ENCODE measurements around the gene SOX15. TPM values are rescaled to one million over a fixed set of nuclear protein-coding genes. Genes with fewer than 3 reads are reported as not detected.
A peak's percentile ranks its signal among the peaks of the same experiment; 100 is the strongest.

Gene SOX15
- total RNA-seq, 1 donor from 2014 or later: 0.51 TPM

GRCh38 chr17:7541074-7541621 lies 48.7 kb downstream of the SOX15 start:
- H3K4me1 ChIP-seq: no peaks in the 10 kb centered on the region
- no peak overlapping the region for H3K9ac ChIP-seq
- Mint-ChIP-seq H3K9me3 (peaks cover 12% of the 10 kb centered on the region), H3K4me1 (peaks cover 3% of the 10 kb centered on the region), H3K27ac (peak overlapping the region; percentile 46), H3K4me3 (no peak overlapping the region), H3K36me3 (no peaks in the 10 kb centered on the region), H3K27me3 (ENCODE audit: insufficient read depth, low read depth) (peaks cover 8% of the 10 kb centered on the region)
- no peaks in the 10 kb centered on the region for H3K79me2 ChIP-seq (ENCODE audit: low read depth)
- no peaks in the 10 kb centered on the region for H3K36me3 ChIP-seq
- no peak overlapping the region for H2AFZ ChIP-seq (replicated peaks)
- DNase-seq (ENCODE audit: low spot score): no peak
- H3F3A ChIP-seq (ENCODE audit: low read depth): no peaks in the 10 kb centered on the region
- peaks cover 18% of the 10 kb centered on the region for H3K27me3 ChIP-seq
- no peak overlapping the region for H3K4me3 ChIP-seq
- H3K9me3 ChIP-seq (ENCODE audit: low read depth): no peaks in the 10 kb centered on the region
- H4K20me1 ChIP-seq (ENCODE audit: low read depth): no peaks in the 10 kb centered on the region
- no peak overlapping the region for H3K4me2 ChIP-seq
- H3K27ac ChIP-seq: no peak overlapping the region
- no peak for TF ChIP-seq EZH2 (IDR thresholded peaks at IDR 0.05)
- TF ChIP-seq, protein P1, sequence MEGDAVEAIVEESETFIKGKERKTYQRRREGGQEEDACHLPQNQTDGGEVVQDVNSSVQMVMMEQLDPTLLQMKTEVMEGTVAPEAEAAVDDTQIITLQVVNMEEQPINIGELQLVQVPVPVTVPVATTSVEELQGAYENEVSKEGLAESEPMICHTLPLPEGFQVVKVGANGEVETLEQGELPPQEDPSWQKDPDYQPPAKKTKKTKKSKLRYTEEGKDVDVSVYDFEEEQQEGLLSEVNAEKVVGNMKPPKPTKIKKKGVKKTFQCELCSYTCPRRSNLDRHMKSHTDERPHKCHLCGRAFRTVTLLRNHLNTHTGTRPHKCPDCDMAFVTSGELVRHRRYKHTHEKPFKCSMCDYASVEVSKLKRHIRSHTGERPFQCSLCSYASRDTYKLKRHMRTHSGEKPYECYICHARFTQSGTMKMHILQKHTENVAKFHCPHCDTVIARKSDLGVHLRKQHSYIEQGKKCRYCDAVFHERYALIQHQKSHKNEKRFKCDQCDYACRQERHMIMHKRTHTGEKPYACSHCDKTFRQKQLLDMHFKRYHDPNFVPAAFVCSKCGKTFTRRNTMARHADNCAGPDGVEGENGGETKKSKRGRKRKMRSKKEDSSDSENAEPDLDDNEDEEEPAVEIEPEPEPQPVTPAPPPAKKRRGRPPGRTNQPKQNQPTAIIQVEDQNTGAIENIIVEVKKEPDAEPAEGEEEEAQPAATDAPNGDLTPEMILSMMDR (IDR thresholded peaks at IDR 0.05): no peak

- H3K9me3 Mint-ChIP-seq: peaks cover 14% of the 10 kb centered on the region
- no peak overlapping the region for H2AFZ ChIP-seq (replicated peaks)
- H3K4me3 Mint-ChIP-seq: no peak overlapping the region
- no peaks in the 10 kb centered on the region for H3K79me2 ChIP-seq (ENCODE audit: low read depth)
- H3K4me2 ChIP-seq: no peak overlapping the region
- peaks cover 7% of the 10 kb centered on the region for H3K27me3 Mint-ChIP-seq (ENCODE audit: insufficient read depth, low read depth)
- no peak for DNase-seq (ENCODE audit: low spot score)
- no peak overlapping the region for H3K27ac ChIP-seq
- no peaks in the 10 kb centered on the region for H3K36me3 Mint-ChIP-seq
- peak overlapping the region; percentile 16 for H3K27ac Mint-ChIP-seq
- H3K27me3 ChIP-seq: peaks cover 15% of the 10 kb centered on the region
- no peaks in the 10 kb centered on the region for H4K20me1 ChIP-seq (ENCODE audit: low read depth)
- TF ChIP-seq EZH2phosphoT487 (IDR thresholded peaks at IDR 0.05) (no peak), EZH2 (IDR thresholded peaks at IDR 0.05) (no peak)
- TF ChIP-seq, protein P1 (IDR thresholded peaks at IDR 0.05): no peak
- H3K9me3 ChIP-seq (ENCODE audit: low read depth): no peaks in the 10 kb centered on the region
- H3F3A ChIP-seq (ENCODE audit: low read depth): no peaks in the 10 kb centered on the region
- H3K36me3 ChIP-seq: no peaks in the 10 kb centered on the region
- H3K9ac ChIP-seq: no peak overlapping the region
- H3K4me3 ChIP-seq: no peak overlapping the region
- H3K4me1 ChIP-seq: no peaks in the 10 kb centered on the region
- H3K4me1 Mint-ChIP-seq: peaks cover 3% of the 10 kb centered on the region
Measured at GRCh38 chr17:7538891-7539545, 50.9 kb downstream of the SOX15 start.

Small RNAs within 50 kb of the gene (small RNA-seq; reads per million reads assigned to genes)
- gene CD68: 0.09 reads per million
- gene SNORA48: not detected
- not detected for gene SNORD10

Other genes with a start within 250 kb of the SOX15 start
- gene KCTD11, start 237.9 kb downstream of the SOX15 start, total RNA-seq (ENCODE audit: low replicate concordance): 2.7 and 8.2 TPM in 2 replicates
- gene TMEM95, start 234.9 kb downstream of the SOX15 start, total RNA-seq (ENCODE audit: low replicate concordance): not detected in 2 replicates
- 1.8 and 4.0 TPM in 2 replicates for gene TNK1, start 209.0 kb downstream of the SOX15 start, total RNA-seq (ENCODE audit: low replicate concordance)
- gene PLSCR3, start 195.6 kb downstream of the SOX15 start, total RNA-seq (ENCODE audit: low replicate concordance): 6.6 and 17.5 TPM in 2 replicates
- 72.0 and 152 TPM in 2 replicates for gene TMEM256, start 186.0 kb downstream of the SOX15 start, total RNA-seq (ENCODE audit: low replicate concordance)
- 13.9 and 36.5 TPM in 2 replicates for gene NLGN2, start 182.2 kb downstream of the SOX15 start, total RNA-seq (ENCODE audit: low replicate concordance)
- gene SPEM1, start 169.8 kb downstream of the SOX15 start, total RNA-seq (ENCODE audit: low replicate concordance): not detected in 2 replicates
- gene SPEM2, start 164.5 kb downstream of the SOX15 start, total RNA-seq (ENCODE audit: low replicate concordance): not detected in 2 replicates
- gene SPEM3, start 161.2 kb downstream of the SOX15 start, total RNA-seq (ENCODE audit: low replicate concordance): not detected in 2 replicates
- 1.0 and 1.6 TPM in 2 replicates for gene TMEM102, start 154.7 kb downstream of the SOX15 start, total RNA-seq (ENCODE audit: low replicate concordance)
- 7.6 and 14.9 TPM in 2 replicates for gene FGF11, start 150.6 kb downstream of the SOX15 start, total RNA-seq (ENCODE audit: low replicate concordance)
- 7.4 and 7.5 TPM in 2 replicates for gene CHRNB1, start 145.0 kb downstream of the SOX15 start, total RNA-seq (ENCODE audit: low replicate concordance)
- gene ZBTB4, start 110.5 kb downstream of the SOX15 start, total RNA-seq (ENCODE audit: low replicate concordance): 5.4 and 15.5 TPM in 2 replicates
- gene SLC35G6, start 108.6 kb downstream of the SOX15 start, total RNA-seq (ENCODE audit: low replicate concordance): not detected in 2 replicates
- gene POLR2A, start 105.7 kb downstream of the SOX15 start, total RNA-seq (ENCODE audit: low replicate concordance): 32.7 and 51.4 TPM in 2 replicates
- gene TNFSF12, start 41.0 kb downstream of the SOX15 start, total RNA-seq (ENCODE audit: low replicate concordance): 0.75 and 2.4 TPM in 2 replicates
- 0.37 TPM in 1 of 2 replicates, not detected in the other for gene TNFSF13, start 31.3 kb downstream of the SOX15 start, total RNA-seq (ENCODE audit: low replicate concordance)
- gene SENP3, start 28.2 kb downstream of the SOX15 start, total RNA-seq (ENCODE audit: low replicate concordance): 87.9 and 91.6 TPM in 2 replicates
- 0.95 TPM in 1 of 2 replicates, not detected in the other for gene CD68, start 10.5 kb downstream of the SOX15 start, total RNA-seq (ENCODE audit: low replicate concordance)
- gene MPDU1, start 6.2 kb downstream of the SOX15 start, total RNA-seq (ENCODE audit: low replicate concordance): 167 and 177 TPM in 2 replicates
- gene FXR2, start 24.8 kb upstream of the SOX15 start, total RNA-seq (ENCODE audit: low replicate concordance): 42.7 and 65.5 TPM in 2 replicates
- 34.6 and 56.6 TPM in 2 replicates for gene SAT2, start 37.7 kb upstream of the SOX15 start, total RNA-seq (ENCODE audit: low replicate concordance)
- 0.46 TPM in 1 of 2 replicates, not detected in the other for gene SHBG, start 40.0 kb upstream of the SOX15 start, total RNA-seq (ENCODE audit: low replicate concordance)
- gene ATP1B2, start 60.8 kb upstream of the SOX15 start, total RNA-seq (ENCODE audit: low replicate concordance): 0.37 and 1.4 TPM in 2 replicates
- gene TP53, start 97.4 kb upstream of the SOX15 start, total RNA-seq (ENCODE audit: low replicate concordance): 54.9 and 69.7 TPM in 2 replicates
- gene WRAP53, start 98.4 kb upstream of the SOX15 start, total RNA-seq (ENCODE audit: low replicate concordance): 12.6 and 22.8 TPM in 2 replicates
- gene EFNB3, start 115.1 kb upstream of the SOX15 start, total RNA-seq (ENCODE audit: low replicate concordance): 5.8 and 17.7 TPM in 2 replicates
- 0.09 and 0.28 TPM in 2 replicates for gene DNAH2, start 127.7 kb upstream of the SOX15 start, total RNA-seq (ENCODE audit: low replicate concordance)
- gene KDM6B, start 244.1 kb upstream of the SOX15 start, total RNA-seq (ENCODE audit: low replicate concordance): 6.8 and 12.3 TPM in 2 replicates

Data from neural progenitor cell (in vitro differentiated cells).